ENCODE measurements around the gene GUCY2F. TPM values are rescaled to one million over a fixed set of nuclear protein-coding genes. Genes with fewer than 3 reads are reported as not detected.

The GUCY2F gene
- total RNA-seq, 1 experiment from 2014 or later: not detected

- BruUV-seq (replicated peaks): no TSS peak
- Mint-ChIP-seq H3K9me3 (ENCODE audit: low read depth, unreplicated experiment) (no peaks in the 10 kb centered on the region), H3K4me3 (ENCODE audit: low read depth, unreplicated experiment) (no peak overlapping the region), H3K27ac (ENCODE audit: unreplicated experiment) (no peak overlapping the region), H3K36me3 (ENCODE audit: insufficient read depth, unreplicated experiment) (no peaks in the 10 kb centered on the region), H3K27me3 (ENCODE audit: unreplicated experiment) (peaks cover 26% of the 10 kb centered on the region), H3K4me1 (ENCODE audit: low read depth, unreplicated experiment) (no peaks in the 10 kb centered on the region)
- CTCF ChIA-PET: interaction anchor here (1.0 to 1.5 kb wide), 7 partner anchors 24 to 786 kb away, joined by 3 to 9 read pairs (median 4); no protein-coding TSS in a partner anchor
- peak; percentile 50 for DNase-seq
- TF ChIP-seq, protein P1, sequence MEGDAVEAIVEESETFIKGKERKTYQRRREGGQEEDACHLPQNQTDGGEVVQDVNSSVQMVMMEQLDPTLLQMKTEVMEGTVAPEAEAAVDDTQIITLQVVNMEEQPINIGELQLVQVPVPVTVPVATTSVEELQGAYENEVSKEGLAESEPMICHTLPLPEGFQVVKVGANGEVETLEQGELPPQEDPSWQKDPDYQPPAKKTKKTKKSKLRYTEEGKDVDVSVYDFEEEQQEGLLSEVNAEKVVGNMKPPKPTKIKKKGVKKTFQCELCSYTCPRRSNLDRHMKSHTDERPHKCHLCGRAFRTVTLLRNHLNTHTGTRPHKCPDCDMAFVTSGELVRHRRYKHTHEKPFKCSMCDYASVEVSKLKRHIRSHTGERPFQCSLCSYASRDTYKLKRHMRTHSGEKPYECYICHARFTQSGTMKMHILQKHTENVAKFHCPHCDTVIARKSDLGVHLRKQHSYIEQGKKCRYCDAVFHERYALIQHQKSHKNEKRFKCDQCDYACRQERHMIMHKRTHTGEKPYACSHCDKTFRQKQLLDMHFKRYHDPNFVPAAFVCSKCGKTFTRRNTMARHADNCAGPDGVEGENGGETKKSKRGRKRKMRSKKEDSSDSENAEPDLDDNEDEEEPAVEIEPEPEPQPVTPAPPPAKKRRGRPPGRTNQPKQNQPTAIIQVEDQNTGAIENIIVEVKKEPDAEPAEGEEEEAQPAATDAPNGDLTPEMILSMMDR (IDR thresholded peaks at IDR 0.05; ENCODE audit: unreplicated experiment): peak; percentile 81
- intact Hi-C loops (cut with micrococcal nuclease; ENCODE audit: unreplicated experiment): loop anchor here (1.0 to 5.0 kb wide), 4 partner anchors 51 to 405 kb away; partner anchors contain the start of gene NXT2
Measured at GRCh38 chrX:109485470-109486340, 3.8 kb upstream of the GUCY2F start.

GRCh38 chrX:109484886-109485285 lies 3.0 kb upstream of the GUCY2F start:
- BruUV-seq (replicated peaks): no TSS peak
- H3K9me3 Mint-ChIP-seq (ENCODE audit: low read depth, unreplicated experiment): no peaks in the 10 kb centered on the region
- CTCF ChIA-PET: interaction anchor here (1.1 to 1.5 kb wide), 3 partner anchors 23 to 149 kb away, joined by 3 read pairs; no protein-coding TSS in a partner anchor
- H3K27me3 Mint-ChIP-seq (ENCODE audit: unreplicated experiment): peaks cover 34% of the 10 kb centered on the region
- no peak overlapping the region for H3K4me3 Mint-ChIP-seq (ENCODE audit: low read depth, unreplicated experiment)
- intact Hi-C loops (cut with micrococcal nuclease; ENCODE audit: unreplicated experiment): loop anchor here (1.0 to 5.0 kb wide), 3 partner anchors 148 to 406 kb away; no protein-coding TSS in a partner anchor
- TF ChIP-seq, protein P1 (IDR thresholded peaks at IDR 0.05; ENCODE audit: unreplicated experiment): no peak
- no peaks in the 10 kb centered on the region for H3K4me1 Mint-ChIP-seq (ENCODE audit: low read depth, unreplicated experiment)
- H3K27ac Mint-ChIP-seq (ENCODE audit: unreplicated experiment): no peak overlapping the region
- no peak for DNase-seq
- no peaks in the 10 kb centered on the region for H3K36me3 Mint-ChIP-seq (ENCODE audit: insufficient read depth, unreplicated experiment)

GRCh38 chrX:109475174-109475891 lies 6.6 kb downstream of the GUCY2F start:
- intact Hi-C loops (cut with micrococcal nuclease; ENCODE audit: unreplicated experiment): loop anchor here (1.0 to 5.0 kb wide), 3 partner anchors 776 to 1278 kb away; no protein-coding TSS in a partner anchor
- DNase-seq: peak; percentile 41
- Mint-ChIP-seq H3K27ac (ENCODE audit: unreplicated experiment) (no peak overlapping the region), H3K4me1 (ENCODE audit: low read depth, unreplicated experiment) (no peaks in the 10 kb centered on the region), H3K27me3 (ENCODE audit: unreplicated experiment) (peaks cover 30% of the 10 kb centered on the region), H3K9me3 (ENCODE audit: low read depth, unreplicated experiment) (no peaks in the 10 kb centered on the region), H3K36me3 (ENCODE audit: insufficient read depth, unreplicated experiment) (no peaks in the 10 kb centered on the region), H3K4me3 (ENCODE audit: low read depth, unreplicated experiment) (no peak overlapping the region)
- TF ChIP-seq, protein P1 (IDR thresholded peaks at IDR 0.05; ENCODE audit: unreplicated experiment): peak; percentile 29
- CTCF ChIA-PET: interaction anchor here (0.7 to 1.0 kb wide), 2 partner anchors 170 to 776 kb away, joined by 3 to 6 read pairs; no protein-coding TSS in a partner anchor
- BruUV-seq (replicated peaks): no TSS peak

DNA sequence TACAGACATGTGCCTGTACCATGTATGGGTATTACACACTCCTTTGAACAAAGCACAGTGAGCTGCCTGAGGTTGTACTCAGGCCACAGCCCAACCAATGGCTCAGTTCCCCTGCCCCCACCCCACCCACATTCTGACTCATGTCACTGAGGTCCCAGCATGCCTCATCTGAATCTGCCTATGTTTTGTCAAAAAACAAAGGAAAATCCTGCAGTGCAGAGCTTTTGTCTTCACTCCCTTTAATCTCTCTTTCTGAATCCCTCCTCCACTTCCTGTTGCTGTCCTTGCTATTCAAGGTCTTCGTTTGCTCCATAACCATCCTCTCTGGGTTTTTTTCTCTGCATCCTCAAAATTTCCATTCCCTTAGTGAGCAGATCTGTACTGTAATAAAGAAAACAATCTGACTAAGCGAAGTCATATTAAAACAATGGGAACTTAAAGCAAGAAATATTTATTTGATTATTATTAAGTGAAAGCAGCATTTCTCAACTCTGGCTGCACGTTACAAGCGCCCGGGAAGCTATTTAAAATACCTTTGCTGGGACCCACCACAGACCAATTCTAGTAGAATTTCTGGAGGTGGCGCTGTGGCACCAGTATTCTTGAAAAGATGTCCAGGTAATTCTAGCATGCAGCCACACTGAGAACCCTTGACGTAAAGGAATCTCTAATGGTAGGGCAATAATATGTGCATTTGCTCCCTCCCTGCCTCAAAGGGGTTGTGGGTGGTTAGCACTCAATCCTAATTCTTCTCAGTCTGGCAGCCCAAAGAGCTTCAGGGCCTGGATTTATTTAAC lies 8.7 kb downstream of the GUCY2F start:
- intact Hi-C loops (cut with micrococcal nuclease; ENCODE audit: unreplicated experiment): no loop called here
- no peak overlapping the region for H3K4me3 Mint-ChIP-seq (ENCODE audit: low read depth, unreplicated experiment)

More for the DNA sequence above, 8.7 kb downstream of the GUCY2F start:
- CTCF ChIA-PET: interaction anchor here (0.7 to 1.3 kb wide), 3 partner anchors 580 to 922 kb away, joined by 4 to 5 read pairs (median 4); no protein-coding TSS in a partner anchor
- TF ChIP-seq, protein P1 (IDR thresholded peaks at IDR 0.05; ENCODE audit: unreplicated experiment): no peak
- Mint-ChIP-seq H3K4me1 (ENCODE audit: low read depth, unreplicated experiment) (no peaks in the 10 kb centered on the region), H3K27ac (ENCODE audit: unreplicated experiment) (no peak overlapping the region), H3K9me3 (ENCODE audit: low read depth, unreplicated experiment) (no peaks in the 10 kb centered on the region), H3K27me3 (ENCODE audit: unreplicated experiment) (peaks cover 16% of the 10 kb centered on the region), H3K36me3 (ENCODE audit: insufficient read depth, unreplicated experiment) (no peaks in the 10 kb centered on the region)
- no peak for DNase-seq
- no TSS peak for BruUV-seq (replicated peaks)
